Measurements from ENCODE around the gene CNTN1.

- TF ChIP-seq EZH2 (IDR thresholded peaks at IDR 0.05), result no peak
- no peak for TF ChIP-seq POLR2AphosphoS5 (IDR thresholded peaks at IDR 0.05; ENCODE audit: borderline replicate concordance, low read depth, low read length)
- TF ChIP-seq FOXP2 (optimal IDR thresholded peaks at IDR 0.05; ENCODE audit: control extremely low read depth, extremely low read length, insufficient read depth), result no peak
Observed at GRCh38 chr12:40827683-40828592, 135.7 kb downstream of the CNTN1 start.

All from SK-N-MC (cell line).